H9 (cell line): ENCODE data around the gene FAM131C. TPM values are rescaled to one million over a fixed set of nuclear protein-coding genes. Genes with fewer than 3 reads are reported as not detected.

Source experiments
- DNase-seq: peaks from one replicate; pipeline ENCODE4 v3.0.0-alpha.2; 2017
- H2AFZ ChIP-seq: one replicate; pipeline ENCODE4 v1.6.1; 2013; ENCODE audit warnings: mild to moderate bottlenecking, low read length, control low read depth, moderate library complexity
- H2AK5ac ChIP-seq: 2 replicates; pipeline ENCODE4 v1.6.1; 2013; ENCODE audit warnings: low read length, control low read depth, mixed read lengths; ENCODE audit not compliant: insufficient read length
- H2BK120ac ChIP-seq: one replicate; pipeline ENCODE4 v1.6.1; 2013; ENCODE audit warnings: low read depth, mild to moderate bottlenecking, low read length, control low read depth, inconsistent platforms; ENCODE audit not compliant: poor library complexity, severe bottlenecking
- H2BK12ac ChIP-seq: 2 replicates; pipeline ENCODE4 v1.6.1; 2013; ENCODE audit warnings: low read length, control low read depth, mixed read lengths, low read depth; ENCODE audit not compliant: insufficient read length
- H2BK15ac ChIP-seq: 2 replicates; pipeline ENCODE4 v1.6.1; 2013; ENCODE audit warnings: low read depth, low read length, control low read depth
- H2BK20ac ChIP-seq: one replicate; pipeline ENCODE4 v1.6.1; 2013; ENCODE audit warnings: low read depth, mild to moderate bottlenecking, low read length, control low read depth, inconsistent platforms; ENCODE audit not compliant: poor library complexity, severe bottlenecking
- H2BK5ac ChIP-seq: 2 replicates; pipeline ENCODE4 v1.6.1; 2013; ENCODE audit warnings: low read length, control low read depth, mixed read lengths; ENCODE audit not compliant: insufficient read length
- H3K14ac ChIP-seq: 2 replicates; pipeline ENCODE4 v1.6.1; 2013; ENCODE audit warnings: low read length, control low read depth; ENCODE audit not compliant: insufficient read depth
- H3K18ac ChIP-seq: 2 replicates; pipeline ENCODE4 v1.6.1; 2013; ENCODE audit warnings: low read depth, mild to moderate bottlenecking, mixed read lengths, low read length, control low read depth; ENCODE audit not compliant: insufficient read length
- H3K23ac ChIP-seq: 2 replicates; pipeline ENCODE4 v1.6.1; 2013; ENCODE audit warnings: low read length, control low read depth, mixed read lengths, low read depth; ENCODE audit not compliant: insufficient read length
- H3K23me2 ChIP-seq: 2 replicates; pipeline ENCODE4 v1.6.1; 2013; ENCODE audit warnings: low read depth, mild to moderate bottlenecking, mixed read lengths, low read length, control low read depth; ENCODE audit not compliant: insufficient read length, poor library complexity, severe bottlenecking
- H3K27ac ChIP-seq: 2 replicates; pipeline ENCODE4 v1.5.1; 2013; ENCODE audit warnings: low read length, control low read depth, mixed read lengths, low read depth; ENCODE audit not compliant: insufficient read length
- H3K27me3 ChIP-seq: 2 replicates; pipeline ENCODE4 v1.6.1; 2013; ENCODE audit warnings: low read length, control low read depth, inconsistent platforms; ENCODE audit not compliant: insufficient read depth
- H3K4ac ChIP-seq: 2 replicates; pipeline ENCODE4 v1.6.1; 2013; ENCODE audit warnings: low read depth, mild to moderate bottlenecking, control low read depth, inconsistent platforms, low read length, moderate library complexity
- H3K4me1 ChIP-seq: 2 replicates; pipeline ENCODE4 v1.6.1; 2013; ENCODE audit warnings: low read length, control low read depth, inconsistent platforms; ENCODE audit not compliant: insufficient read depth
- H3K4me2 ChIP-seq: 2 replicates; pipeline ENCODE4 v1.6.1; 2013; ENCODE audit warnings: low read length, control low read depth, mixed read lengths; ENCODE audit not compliant: insufficient read length, insufficient read depth
- H3K56ac ChIP-seq: 2 replicates; pipeline ENCODE4 v1.6.1; 2013; ENCODE audit warnings: low read depth, mild to moderate bottlenecking, mixed read lengths, low read length, control low read depth; ENCODE audit not compliant: insufficient read length
- H3K79me1 ChIP-seq: 2 replicates; pipeline ENCODE4 v1.6.1; 2013; ENCODE audit warnings: low read depth, mild to moderate bottlenecking, moderate library complexity, low read length, control low read depth, inconsistent platforms; ENCODE audit not compliant: insufficient read depth, poor library complexity, severe bottlenecking
- H3K79me2 ChIP-seq: 2 replicates; pipeline ENCODE4 v1.6.1; 2013; ENCODE audit warnings: low read length, control low read depth, inconsistent platforms; ENCODE audit not compliant: insufficient read depth
- H3K9ac ChIP-seq: 2 replicates; pipeline ENCODE4 v1.6.1; 2013; ENCODE audit warnings: low read length, control low read depth, mixed read lengths; ENCODE audit not compliant: insufficient read length; ENCODE audit errors: extremely low read depth
- H3K9me3 ChIP-seq: one replicate; pipeline ENCODE4 v1.6.1; 2013; ENCODE audit warnings: low read depth, low read length, inconsistent platforms; ENCODE audit not compliant: control insufficient read depth
- H3T11ph ChIP-seq: one replicate; pipeline ENCODE4 v1.6.1; 2013; ENCODE audit warnings: mild to moderate bottlenecking, low read length, control low read depth, inconsistent platforms
- H4K20me1 ChIP-seq: one replicate; pipeline ENCODE4 v1.6.1; 2013; ENCODE audit not compliant: control insufficient read depth, insufficient read length, insufficient read depth
- H4K5ac ChIP-seq: 2 replicates; pipeline ENCODE4 v1.6.1; 2013; ENCODE audit warnings: low read depth, mild to moderate bottlenecking, mixed read lengths, low read length, control low read depth; ENCODE audit not compliant: insufficient read length
- H4K8ac ChIP-seq: replicated peaks from 2 replicates; pipeline ENCODE4 v1.6.1; 2013; ENCODE audit warnings: low read length, control low read depth, mixed read lengths, low read depth; ENCODE audit not compliant: insufficient read length
- H4K91ac ChIP-seq: 2 replicates; pipeline ENCODE4 v1.6.1; 2013; ENCODE audit warnings: low read depth, mild to moderate bottlenecking, moderate library complexity, mixed read lengths, low read length, control low read depth; ENCODE audit not compliant: insufficient read length
- H3K27ac Mint-ChIP-seq, 3 experiments: 2 replicates in 2 of 3; 3 replicates in 1 of 3; pipeline ENCODE4 v1.8.0; 2020 to 2021; ENCODE audit warnings: mixed read lengths in 3 of 3, mild to moderate bottlenecking in 1 of 3, moderate library complexity in 1 of 3
- H3K27me3 Mint-ChIP-seq: 2 replicates; pipeline ENCODE4 v1.8.0; 2021; ENCODE audit warnings: low read depth, mild to moderate bottlenecking, moderate library complexity, mixed read lengths
- H3K36me3 Mint-ChIP-seq, 3 experiments: 2 replicates in 2 of 3; 3 replicates in 1 of 3; pipeline ENCODE4 v1.8.0; 2020 to 2021; ENCODE audit warnings: low read depth in 3 of 3, mixed read lengths in 3 of 3; ENCODE audit not compliant: insufficient read depth in 1 of 3
- H3K4me1 Mint-ChIP-seq, 2 experiments: 2 replicates each; pipeline ENCODE4 v1.8.0; 2020; ENCODE audit warnings: mixed read lengths in 2 of 2
- H3K4me3 Mint-ChIP-seq, 2 experiments: 2 replicates in 1 of 2; 3 replicates in 1 of 2; pipeline ENCODE4 v1.8.0; 2020 to 2021; ENCODE audit warnings: mild to moderate bottlenecking in 2 of 2, mixed read lengths in 2 of 2, moderate library complexity in 1 of 2
- H3K9me3 Mint-ChIP-seq, 2 experiments: 2 replicates in 1 of 2; 3 replicates in 1 of 2; pipeline ENCODE4 v1.8.0; 2020; ENCODE audit warnings: mild to moderate bottlenecking in 2 of 2, mixed read lengths in 2 of 2, moderate library complexity in 1 of 2
- CTCF ChIP-seq: fragments of 200-600 bp; sonication (generic); conservative IDR thresholded peaks from 3 replicates; pipeline ENCODE4 v1.8.0; 2021; ENCODE audit warnings: antibody characterized with exemption, mild to moderate bottlenecking
- WGBS: extraction: QIAGEN DNeasy Blood & Tissue Kit; methylation state at CpG from one replicate; pipeline ENCODE4 v1.1.7; 2013; ENCODE audit warnings: missing lambda C conversion rate, low lambda C conversion rate, mixed read lengths; ENCODE audit not compliant: insufficient read length; ENCODE audit errors: extremely low coverage; 5-methylcytosine and 5-hydroxymethylcytosine counted together
- total RNA-seq: library from RNA; stranded (reverse); gene quantifications from 2 replicates; pipeline ENCODE4 v1.2.1, GENCODE V29; 2021

Gene FAM131C
- total RNA-seq, 1 experiment from 2014 or later: 0.61 TPM

DNA sequence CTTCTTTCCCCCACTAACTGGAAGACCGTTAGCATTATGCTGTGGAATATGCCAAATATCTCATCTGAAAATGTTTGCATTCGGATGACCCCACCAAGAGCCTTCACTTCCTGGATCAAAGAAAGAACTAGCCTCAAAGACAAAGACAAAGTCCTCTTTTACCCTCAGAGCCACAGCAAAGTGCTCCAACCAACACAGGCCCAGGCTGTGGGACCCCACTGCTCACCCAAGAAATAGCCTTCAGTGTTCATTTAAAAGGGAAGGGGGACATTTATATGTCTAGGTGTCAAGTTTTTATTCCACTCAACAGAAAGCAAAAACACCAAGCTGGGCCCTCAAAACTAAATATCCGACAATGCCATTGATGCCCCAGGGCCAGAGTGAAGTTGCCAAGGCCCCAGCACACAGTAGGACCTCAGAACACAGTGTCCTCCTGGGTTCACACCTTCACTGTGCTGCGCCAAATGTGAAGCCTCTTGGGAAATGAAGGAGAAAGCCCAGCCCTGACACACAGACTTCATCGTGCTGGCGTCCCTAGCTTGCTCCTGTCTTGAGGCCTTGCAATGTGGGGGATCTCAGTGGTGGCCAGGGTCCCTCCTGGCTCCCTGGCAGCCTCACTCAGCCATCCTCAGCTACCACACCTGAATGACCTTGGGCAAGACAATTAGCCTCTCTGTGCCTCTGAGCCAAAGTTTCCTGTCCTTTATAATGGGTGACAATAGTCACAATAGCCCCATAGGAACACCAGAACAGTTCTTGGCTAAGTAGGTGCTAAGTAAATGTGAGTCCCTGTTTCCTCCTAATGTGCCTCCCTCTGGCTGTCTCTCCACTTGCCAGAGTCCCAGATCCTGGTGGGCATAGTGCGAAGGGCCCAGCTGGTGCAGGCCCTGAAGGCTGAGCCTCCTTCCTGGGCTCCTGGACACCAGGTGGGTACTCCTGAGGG lies 18.6 kb downstream of the FAM131C start:
- no peak for TF ChIP-seq CTCF
- Histone ChIP-seq H3K14ac (no peak overlapping the region), H3K9ac (no peak overlapping the region), H4K20me1 (no peaks in the 10 kb centered on the region), H2BK20ac (no peak overlapping the region), H3K27me3 (no peaks in the 10 kb centered on the region), H2AFZ (no peak overlapping the region), H3K23me2 (no peaks in the 10 kb centered on the region), H3K18ac (no peak overlapping the region), H3K4me2 (no peak overlapping the region), H3K4me1 (peaks cover 2% of the 10 kb centered on the region; the same call in 1 of the 2 replicates), H3K4ac (no peak overlapping the region), H3K23ac (no peak overlapping the region), H2AK5ac (no peak overlapping the region), H2BK5ac (no peak overlapping the region), H4K5ac (no peak overlapping the region), H3K9me3 (no peaks in the 10 kb centered on the region), H2BK120ac (no peak overlapping the region), H2BK12ac (no peak overlapping the region), H3K79me2 (no peaks in the 10 kb centered on the region), H3K56ac (no peak overlapping the region), H3K27ac (no peak overlapping the region), H3K79me1 (no peaks in the 10 kb centered on the region), H4K8ac (no peak overlapping the region), H3T11ph (no peak overlapping the region), H4K91ac (no peak overlapping the region), H2BK15ac (no peak overlapping the region)
- H3K9me3 Mint-ChIP-seq: no peaks in the 10 kb centered on the region
- H3K4me1 Mint-ChIP-seq: peaks cover 14 to 21% of the 10 kb centered on the region in 2 experiments
- no peak overlapping the region for H3K4me3 Mint-ChIP-seq
- no peak for DNase-seq
- no peak overlapping the region for H3K27ac Mint-ChIP-seq
- H3K27me3 Mint-ChIP-seq: peaks cover 2% of the 10 kb centered on the region; the same call in 1 of the 2 replicates
- no CpG with 5 or more reads among the region's 7 CpGs for WGBS
- H3K36me3 Mint-ChIP-seq: no peaks in the 10 kb centered on the region
